HuH-7 (cell line): ENCODE measurements around the gene COL23A1.
"Not testable (repeated sequence)": the region's sequence is repeated elsewhere in the genome, so short reads cannot be mapped to it uniquely, and the experiment has no call there.

Source experiments
- DNase-seq: peaks from one replicate; pipeline ENCODE4 v3.0.0; 2011; ENCODE audit warnings: low spot score

The COL23A1 gene

GRCh38 chr5:178377583-178378270, 212.5 kb downstream of the COL23A1 start:
- no peak for DNase-seq

DNA sequence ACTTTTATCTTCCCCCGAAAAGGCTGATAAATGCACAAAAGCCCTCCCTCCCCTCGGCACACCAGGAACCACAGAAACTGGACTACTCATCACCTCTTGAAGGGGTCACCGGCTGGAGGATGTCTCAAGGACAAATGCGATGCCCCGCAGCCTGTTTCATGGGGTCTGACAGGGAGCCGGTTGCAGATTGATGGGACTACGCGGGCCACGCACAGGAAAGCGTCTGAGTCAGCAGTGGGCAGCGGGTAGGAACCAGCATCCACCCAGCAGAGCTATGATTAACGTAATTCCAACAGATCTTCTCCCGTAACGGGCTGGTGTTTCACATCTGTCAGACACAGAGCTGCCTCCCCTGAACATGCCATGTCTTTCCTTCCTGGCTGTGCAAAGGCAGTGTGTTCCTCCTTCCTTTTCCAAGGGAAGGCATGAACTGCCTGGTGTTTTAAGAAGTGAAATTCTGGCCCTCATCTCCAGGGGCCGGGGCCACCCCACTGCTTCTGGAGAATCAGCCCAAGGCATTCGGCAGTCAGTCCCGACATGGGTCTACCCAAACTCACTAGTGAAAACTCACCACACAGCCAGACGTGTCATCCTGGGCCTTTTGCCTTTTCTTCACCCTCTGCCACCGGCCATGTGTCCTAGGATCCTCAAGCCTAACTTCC, 213.1 kb downstream of the COL23A1 start:
- no peak for DNase-seq

DNA sequence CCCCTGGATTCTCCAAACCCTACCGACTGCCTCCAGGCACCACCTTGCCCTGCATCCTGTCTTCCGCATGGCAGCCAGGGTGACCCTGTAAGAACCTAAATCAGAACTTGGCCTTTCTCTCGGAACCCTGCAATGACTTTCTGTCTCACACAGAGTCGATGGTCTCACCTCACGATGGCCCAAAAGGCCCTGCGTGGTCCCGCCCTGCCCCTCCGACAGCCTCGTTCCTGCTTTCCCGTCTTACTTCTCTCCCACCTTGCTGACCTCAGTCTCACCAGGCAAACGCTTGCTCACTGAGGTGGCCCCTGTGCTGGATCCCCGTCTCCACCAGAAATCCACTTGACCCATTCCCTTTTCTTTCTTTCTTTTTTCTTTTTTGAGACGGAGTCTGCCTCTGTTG, 214.8 kb downstream of the COL23A1 start:
- DNase-seq = no peak

- no peak for DNase-seq
Measured at GRCh38 chr5:178373711-178374110, 216.5 kb downstream of the COL23A1 start.

DNA sequence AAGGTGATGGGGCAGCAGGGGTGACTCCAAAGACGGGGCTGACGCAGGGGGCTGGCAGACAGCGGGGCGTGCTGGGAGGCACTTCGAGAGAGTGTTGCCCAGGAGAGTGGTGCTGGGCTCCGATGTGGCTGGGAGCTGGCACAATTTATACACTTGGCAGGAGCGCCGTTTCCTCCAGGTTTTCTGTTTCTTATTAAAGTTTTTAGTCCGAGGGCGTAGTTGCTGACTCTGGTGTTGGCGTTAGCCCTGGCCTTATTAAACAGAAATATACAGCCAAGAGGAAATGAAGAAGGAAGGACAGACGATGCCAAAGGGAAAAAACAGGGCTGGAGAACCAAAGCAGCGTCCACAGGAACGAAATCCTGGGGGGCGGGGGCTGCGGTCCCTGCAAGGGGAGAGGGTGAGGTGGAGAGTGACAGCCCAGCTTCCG, 218.0 kb downstream of the COL23A1 start:
- DNase-seq = no peak

GRCh38 chr5:178371362-178372111, 218.7 kb downstream of the COL23A1 start:
- no peak for DNase-seq

GRCh38 chr5:178370102-178370501, 220.1 kb downstream of the COL23A1 start:
- no peak for DNase-seq

- not testable (repeated sequence) for DNase-seq
Measured at GRCh38 chr5:178369469-178369868, 220.7 kb downstream of the COL23A1 start.

DNA sequence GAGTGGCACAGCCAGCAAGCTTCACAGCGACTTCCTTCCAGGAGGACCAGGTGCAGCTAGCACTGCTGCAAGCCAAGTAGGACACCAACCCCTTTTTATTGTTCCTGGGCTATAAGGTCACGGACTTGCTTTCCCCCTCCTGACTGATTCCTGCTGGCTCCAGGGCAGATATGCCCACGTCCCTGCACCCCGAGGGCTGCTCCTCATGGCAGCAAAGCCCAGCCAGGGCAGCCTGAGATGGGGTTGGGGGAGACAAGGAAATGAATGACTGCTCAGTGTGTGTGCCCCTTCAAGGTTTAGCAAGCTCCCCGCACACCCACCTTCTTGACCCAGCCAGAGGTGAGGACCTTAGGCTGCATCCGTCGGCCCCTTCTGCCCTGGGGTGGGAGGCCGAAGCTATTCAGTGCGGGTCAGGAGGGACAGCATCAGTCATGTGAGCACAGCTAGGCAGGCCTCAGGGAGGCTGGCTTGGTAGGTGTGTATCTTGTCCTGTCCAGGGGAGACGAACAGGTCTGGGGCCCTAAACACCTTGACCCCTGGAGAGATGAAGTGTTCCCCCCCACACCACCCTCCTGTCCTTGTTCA, 221.4 kb downstream of the COL23A1 start:
- DNase-seq = no peak

- DNase-seq = no peak
Measured at GRCh38 chr5:178368274-178368673, 221.9 kb downstream of the COL23A1 start.

DNA sequence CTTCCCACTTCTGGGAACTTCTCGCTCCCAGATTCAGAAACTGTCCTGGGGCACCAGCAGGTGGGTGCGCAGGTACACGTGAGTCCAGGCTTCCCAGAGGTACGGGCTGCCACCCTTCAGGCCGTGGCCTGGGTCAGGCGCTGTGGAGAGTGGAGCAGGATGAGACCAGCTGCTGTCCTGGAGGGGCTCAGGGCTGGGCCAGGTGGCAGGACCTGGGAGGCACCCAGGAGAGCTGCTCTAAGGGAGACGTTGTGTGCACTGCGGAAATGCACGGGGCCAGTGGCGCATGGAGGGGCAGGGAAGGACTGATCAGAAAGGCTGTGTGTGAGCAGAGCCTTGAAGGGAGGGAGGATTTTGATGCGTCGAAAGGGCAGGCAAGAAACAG, 222.5 kb downstream of the COL23A1 start:
- no peak for DNase-seq

DNA sequence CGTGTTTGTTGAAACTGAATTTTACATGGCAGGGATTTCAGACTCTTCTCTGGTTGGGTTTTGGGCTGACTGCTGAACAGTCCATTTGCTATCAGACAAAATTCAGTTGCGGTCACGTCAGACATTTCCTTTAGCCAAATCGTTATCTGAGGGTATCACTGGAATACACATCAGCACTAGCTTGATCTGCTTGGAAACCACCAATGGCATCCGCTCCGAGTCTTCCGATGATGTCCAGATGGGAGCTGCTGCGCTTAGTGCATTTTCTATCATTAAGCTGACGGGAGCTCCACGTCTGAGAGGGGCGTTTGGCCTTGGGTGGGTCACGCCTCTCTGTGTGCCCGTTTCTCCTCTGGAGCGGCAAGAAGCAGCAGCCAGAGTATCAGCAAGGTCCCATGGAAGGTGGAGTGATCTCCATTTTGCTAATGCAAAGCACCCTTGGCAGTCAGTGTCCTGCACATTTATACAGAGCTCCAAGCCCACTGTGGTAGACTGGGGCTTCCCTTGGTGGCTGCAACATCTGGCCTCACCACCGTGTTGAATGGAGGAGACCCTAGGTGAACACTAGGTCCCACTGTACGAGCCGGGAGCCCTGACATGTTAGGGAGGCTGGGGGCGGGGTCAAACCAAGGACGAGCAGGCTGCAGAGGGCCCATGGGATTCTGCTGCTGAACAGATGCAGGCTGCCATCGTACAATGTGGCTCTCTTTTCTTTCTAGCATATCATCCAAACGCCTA, 223.0 kb downstream of the COL23A1 start:
- no peak for DNase-seq

DNA sequence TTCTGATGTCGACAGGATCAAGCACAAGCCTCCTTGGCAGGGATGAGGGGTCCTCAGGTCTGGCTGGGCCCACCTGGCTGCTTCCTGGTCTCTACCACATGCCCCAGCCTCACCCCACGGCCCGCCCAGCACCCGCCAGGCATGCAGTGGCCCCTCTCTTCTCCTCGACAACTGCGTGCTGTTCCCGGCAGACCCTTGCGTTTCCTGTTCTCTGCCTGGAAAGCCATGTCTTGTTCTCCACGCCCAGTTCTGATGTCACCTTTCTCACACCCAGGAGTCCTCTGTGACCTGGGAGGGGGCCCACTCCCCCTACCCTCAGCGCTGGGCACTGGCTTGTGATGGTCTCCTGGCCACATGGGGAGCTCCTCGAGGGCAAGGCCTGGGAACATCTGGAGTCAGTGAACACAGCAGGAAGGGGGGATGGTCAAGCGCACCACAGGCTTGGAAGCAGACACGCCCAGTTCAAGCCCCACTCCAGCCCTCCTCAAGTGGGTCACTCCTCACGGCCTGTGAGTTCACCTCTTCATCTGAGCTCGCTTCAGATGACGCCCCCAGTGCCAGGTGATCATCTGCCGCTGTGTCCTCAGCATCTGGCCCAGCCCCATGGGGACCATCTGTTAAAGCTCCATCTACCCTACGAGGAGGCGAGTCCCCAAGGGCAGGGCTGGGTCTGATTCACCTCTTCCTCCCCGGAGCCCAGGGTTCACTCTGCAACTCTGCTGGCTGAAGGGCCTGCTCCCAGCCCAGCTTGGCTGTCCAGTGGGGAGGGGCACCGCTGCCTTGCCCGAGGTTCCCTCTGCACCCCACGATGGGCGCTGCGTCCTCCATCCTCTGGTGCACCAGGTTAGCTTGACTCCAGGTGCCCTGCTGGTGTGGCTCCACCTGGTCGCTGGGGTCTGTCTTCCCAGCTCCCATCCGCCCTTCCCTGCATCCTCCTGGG, 224.4 kb downstream of the COL23A1 start:
- no peak for DNase-seq

GRCh38 chr5:178364326-178364675, 225.9 kb downstream of the COL23A1 start:
- DNase-seq = no peak

DNA sequence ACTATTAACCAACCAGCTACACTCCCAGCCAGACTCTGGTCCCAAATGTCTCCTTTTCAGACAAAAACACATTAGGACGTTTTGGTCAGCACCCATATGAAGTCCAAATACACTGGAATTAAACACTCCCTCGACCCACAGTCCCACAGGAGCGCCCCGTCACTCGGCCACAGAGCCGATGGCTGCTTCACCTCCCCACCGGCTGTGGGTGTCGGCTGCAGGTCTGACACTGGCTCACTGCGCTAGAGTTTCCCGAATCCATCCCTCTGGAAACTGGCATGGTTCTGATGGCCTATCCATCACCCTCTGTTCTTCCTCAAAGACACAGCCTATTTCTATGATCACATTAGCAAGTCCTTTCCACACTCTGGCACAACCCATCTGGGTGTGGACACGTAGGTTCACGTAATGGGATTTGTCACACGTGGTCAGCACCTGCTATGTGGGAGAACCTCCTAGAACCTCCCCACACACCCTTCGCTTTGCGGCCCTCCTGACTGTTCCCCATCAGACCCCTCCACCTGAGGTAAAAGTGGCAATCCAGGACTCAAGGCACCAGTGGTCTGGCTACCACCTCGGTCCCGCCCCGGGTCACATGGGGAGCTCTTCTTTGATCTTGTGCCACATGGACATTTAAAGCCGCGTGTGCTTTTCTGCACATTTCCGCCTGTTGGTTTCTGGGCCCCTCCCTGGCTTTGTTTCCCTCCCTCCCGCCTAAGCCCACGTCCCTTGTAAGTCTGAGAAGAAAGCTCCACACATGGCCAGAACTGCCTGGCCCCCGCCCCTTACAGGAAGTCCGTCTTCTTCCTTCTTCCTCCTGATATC, 226.5 kb downstream of the COL23A1 start:
- no peak for DNase-seq

DNA sequence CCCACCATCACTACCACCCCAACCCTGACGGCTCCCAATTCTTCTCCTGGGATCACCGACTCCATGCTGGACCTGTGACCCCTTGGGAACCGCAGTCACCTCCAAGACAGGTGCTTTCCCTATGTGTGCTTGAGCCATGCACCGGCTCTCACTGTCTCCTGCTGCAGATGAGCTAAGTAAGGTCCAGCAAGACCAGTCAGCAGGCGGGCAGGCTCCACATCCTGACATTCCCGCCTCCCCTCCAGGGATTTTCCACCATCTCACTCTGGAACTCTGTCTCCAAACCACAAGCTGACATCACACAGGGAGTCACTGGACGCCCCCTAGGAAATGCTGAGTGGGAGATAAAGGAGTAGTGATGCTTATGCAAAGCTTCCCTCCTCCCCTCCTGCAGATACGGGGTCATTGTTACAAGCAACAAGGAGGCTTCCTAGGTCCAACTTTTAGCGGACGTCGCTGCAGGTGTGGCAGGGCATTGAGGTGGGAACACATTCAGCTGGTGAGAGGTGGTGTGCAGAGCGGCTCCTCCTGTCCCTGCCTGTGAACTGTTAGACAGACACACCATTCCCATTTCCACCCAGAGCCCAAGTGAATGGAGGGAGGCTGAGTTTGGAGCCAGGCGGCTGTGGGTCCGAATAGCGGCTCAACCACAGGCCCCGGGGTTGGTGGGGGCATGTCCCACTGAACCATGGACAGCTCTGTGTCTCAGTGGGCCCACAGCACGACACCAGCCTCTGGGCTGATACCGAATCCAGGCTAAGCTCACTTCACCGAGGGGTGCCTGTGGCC, 228.3 kb downstream of the COL23A1 start:
- no peak for DNase-seq

GRCh38 chr5:178360926-178361235, 229.3 kb downstream of the COL23A1 start:
- DNase-seq = no peak

GRCh38 chr5:178360222-178360925, 229.8 kb downstream of the COL23A1 start:
- no peak for DNase-seq

GRCh38 chr5:178359738-178360137, 230.5 kb downstream of the COL23A1 start:
- no peak for DNase-seq
